ENCODE data around the gene HSPA9. TPM values are rescaled to one million over a fixed set of nuclear protein-coding genes. Genes with fewer than 3 reads are reported as not detected.

The HSPA9 gene
- total RNA-seq, 1 experiment from 2014 or later: 424 TPM

DNA sequence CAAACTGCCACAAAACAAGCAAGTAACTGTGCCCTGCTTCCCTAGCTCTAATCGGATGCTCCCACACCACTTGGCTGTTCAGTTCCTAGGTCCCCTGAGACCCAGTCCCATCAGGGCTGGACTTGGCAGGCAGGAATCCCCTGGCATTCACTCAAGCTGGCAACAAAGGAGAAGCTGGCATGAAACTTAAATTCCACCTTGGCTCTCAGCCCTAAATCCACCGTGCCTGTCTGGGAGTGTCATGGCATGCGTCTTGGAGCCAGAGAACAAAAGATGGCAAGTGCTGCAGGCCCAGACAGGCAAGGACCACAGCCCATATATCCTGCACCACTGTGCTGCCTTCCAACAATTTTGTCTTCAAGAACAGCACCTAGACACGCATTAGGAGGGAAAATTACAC, 70.4 kb downstream of the HSPA9 start:
- peaks cover 11% of the 10 kb centered on the region for H3K36me3 ChIP-seq (ENCODE audit: control insufficient read depth, insufficient read depth, low read length)
- TF ChIP-seq TCF7L2 (IDR thresholded peaks at IDR 0.05; ENCODE audit: low read depth, low read length) (no peak), POLR2AphosphoS5 (IDR thresholded peaks at IDR 0.05; ENCODE audit: low read depth, low read length) (no peak), SIN3A (IDR thresholded peaks at IDR 0.05; ENCODE audit: borderline replicate concordance, insufficient read depth, low read depth, low read length) (no peak)
- TF ChIP-seq, protein P1, sequence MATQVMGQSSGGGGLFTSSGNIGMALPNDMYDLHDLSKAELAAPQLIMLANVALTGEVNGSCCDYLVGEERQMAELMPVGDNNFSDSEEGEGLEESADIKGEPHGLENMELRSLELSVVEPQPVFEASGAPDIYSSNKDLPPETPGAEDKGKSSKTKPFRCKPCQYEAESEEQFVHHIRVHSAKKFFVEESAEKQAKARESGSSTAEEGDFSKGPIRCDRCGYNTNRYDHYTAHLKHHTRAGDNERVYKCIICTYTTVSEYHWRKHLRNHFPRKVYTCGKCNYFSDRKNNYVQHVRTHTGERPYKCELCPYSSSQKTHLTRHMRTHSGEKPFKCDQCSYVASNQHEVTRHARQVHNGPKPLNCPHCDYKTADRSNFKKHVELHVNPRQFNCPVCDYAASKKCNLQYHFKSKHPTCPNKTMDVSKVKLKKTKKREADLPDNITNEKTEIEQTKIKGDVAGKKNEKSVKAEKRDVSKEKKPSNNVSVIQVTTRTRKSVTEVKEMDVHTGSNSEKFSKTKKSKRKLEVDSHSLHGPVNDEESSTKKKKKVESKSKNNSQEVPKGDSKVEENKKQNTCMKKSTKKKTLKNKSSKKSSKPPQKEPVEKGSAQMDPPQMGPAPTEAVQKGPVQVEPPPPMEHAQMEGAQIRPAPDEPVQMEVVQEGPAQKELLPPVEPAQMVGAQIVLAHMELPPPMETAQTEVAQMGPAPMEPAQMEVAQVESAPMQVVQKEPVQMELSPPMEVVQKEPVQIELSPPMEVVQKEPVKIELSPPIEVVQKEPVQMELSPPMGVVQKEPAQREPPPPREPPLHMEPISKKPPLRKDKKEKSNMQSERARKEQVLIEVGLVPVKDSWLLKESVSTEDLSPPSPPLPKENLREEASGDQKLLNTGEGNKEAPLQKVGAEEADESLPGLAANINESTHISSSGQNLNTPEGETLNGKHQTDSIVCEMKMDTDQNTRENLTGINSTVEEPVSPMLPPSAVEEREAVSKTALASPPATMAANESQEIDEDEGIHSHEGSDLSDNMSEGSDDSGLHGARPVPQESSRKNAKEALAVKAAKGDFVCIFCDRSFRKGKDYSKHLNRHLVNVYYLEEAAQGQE (IDR thresholded peaks at IDR 0.05; ENCODE audit: insufficient read depth in 1 of 2, low read depth in 2 of 2, low read length in 1 of 2): no peak
- TF ChIP-seq, protein P2, sequence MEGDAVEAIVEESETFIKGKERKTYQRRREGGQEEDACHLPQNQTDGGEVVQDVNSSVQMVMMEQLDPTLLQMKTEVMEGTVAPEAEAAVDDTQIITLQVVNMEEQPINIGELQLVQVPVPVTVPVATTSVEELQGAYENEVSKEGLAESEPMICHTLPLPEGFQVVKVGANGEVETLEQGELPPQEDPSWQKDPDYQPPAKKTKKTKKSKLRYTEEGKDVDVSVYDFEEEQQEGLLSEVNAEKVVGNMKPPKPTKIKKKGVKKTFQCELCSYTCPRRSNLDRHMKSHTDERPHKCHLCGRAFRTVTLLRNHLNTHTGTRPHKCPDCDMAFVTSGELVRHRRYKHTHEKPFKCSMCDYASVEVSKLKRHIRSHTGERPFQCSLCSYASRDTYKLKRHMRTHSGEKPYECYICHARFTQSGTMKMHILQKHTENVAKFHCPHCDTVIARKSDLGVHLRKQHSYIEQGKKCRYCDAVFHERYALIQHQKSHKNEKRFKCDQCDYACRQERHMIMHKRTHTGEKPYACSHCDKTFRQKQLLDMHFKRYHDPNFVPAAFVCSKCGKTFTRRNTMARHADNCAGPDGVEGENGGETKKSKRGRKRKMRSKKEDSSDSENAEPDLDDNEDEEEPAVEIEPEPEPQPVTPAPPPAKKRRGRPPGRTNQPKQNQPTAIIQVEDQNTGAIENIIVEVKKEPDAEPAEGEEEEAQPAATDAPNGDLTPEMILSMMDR (IDR thresholded peaks at IDR 0.05): no peak
- no TSS peak for BruUV-seq (replicated peaks)
- H3K9me3 ChIP-seq (ENCODE audit: control insufficient read depth, insufficient read depth, low read depth, low read length): no peaks in the 10 kb centered on the region
- in situ Hi-C loops (cut with HindIII; ENCODE audit: low pct_unique_long_range_greater_than_20kb, low sequenced_read_pairs): no loop called here
- no peak overlapping the region for H3K27ac ChIP-seq (ENCODE audit: low read length)
- ATAC-seq (peak; percentile 27; the same call in 1 of the 2 replicates), DNase-seq (ENCODE audit: low read depth, low spot score) (no peak)
- peaks cover 6% of the 10 kb centered on the region; the same call in 1 of the 2 replicates for H3K4me1 ChIP-seq (ENCODE audit: control insufficient read depth, insufficient read depth, low read length)
- H3K27me3 ChIP-seq (ENCODE audit: control insufficient read depth, insufficient read depth, low read length): no peaks in the 10 kb centered on the region
- intact Hi-C loops (cut with micrococcal nuclease; ENCODE audit: unreplicated experiment): no loop called here
- CTCF ChIA-PET: interaction anchor here (1.0 to 3.3 kb wide), 3 partner anchors 40 to 66 kb away, joined by 4 to 51 read pairs (median 4); partner anchors contain the start of genes EGR1 and REEP2
- no peak overlapping the region for H3K4me3 ChIP-seq (ENCODE audit: low read depth in 2 of 2, low read length in 2 of 2)
- POLR2A ChIA-PET: no interaction called here

Other genes with a start within 250 kb of the HSPA9 start
- 14.1 TPM for gene CDC25C, start 243.6 kb downstream of the HSPA9 start, total RNA-seq (2021; ENCODE audit: unreplicated experiment)
- 50.4 TPM for gene FAM53C, start 237.1 kb downstream of the HSPA9 start, total RNA-seq (2021; ENCODE audit: unreplicated experiment)
- 65.0 TPM for gene KDM3B, start 222.7 kb downstream of the HSPA9 start, total RNA-seq (2021; ENCODE audit: unreplicated experiment)
- gene REEP2, start 136.3 kb downstream of the HSPA9 start, total RNA-seq (2021; ENCODE audit: unreplicated experiment): 6.5 TPM
- 12.0 TPM for gene EGR1, start 109.9 kb downstream of the HSPA9 start, total RNA-seq (2021; ENCODE audit: unreplicated experiment)
- 168 TPM for gene ETF1, start 32.2 kb downstream of the HSPA9 start, total RNA-seq (2021; ENCODE audit: unreplicated experiment)
- 298 TPM for gene CTNNA1, start 178.0 kb upstream of the HSPA9 start, total RNA-seq (2021; ENCODE audit: unreplicated experiment)